DOHH2 (cell line): ENCODE data around the gene GNG14.
"Not testable (repeated sequence)": the region's sequence is repeated elsewhere in the genome, so short reads cannot be mapped to it uniquely, and the experiment has no call there.

ENCODE experiments used
- H3F3A ChIP-seq: fragments of 200-600 bp; sonication (generic), shearing (Covaris generic); 2 replicates; pipeline ENCODE4 v1.6.0; 2016; ENCODE audit warnings: antibody characterized with exemption, mild to moderate bottlenecking; ENCODE audit not compliant: control insufficient read depth, insufficient read depth
- H3K27ac ChIP-seq: fragments of 200-600 bp; sonication (generic); 2 replicates; pipeline ENCODE4 v1.5.1; 2014; ENCODE audit warnings: low read depth, mild to moderate bottlenecking, low read length, moderate library complexity
- H3K27me3 ChIP-seq: fragments of 200-600 bp; sonication (generic); 2 replicates; pipeline ENCODE4 v1.6.1; 2014; ENCODE audit warnings: mild to moderate bottlenecking, low read length, mixed read lengths; ENCODE audit not compliant: control insufficient read depth
- H3K36me3 ChIP-seq: fragments of 200-600 bp; sonication (generic); 2 replicates; pipeline ENCODE4 v1.6.1; 2014; ENCODE audit warnings: mild to moderate bottlenecking, low read length, moderate library complexity, mixed read lengths; ENCODE audit not compliant: control insufficient read depth
- H3K4me1 ChIP-seq: fragments of 200-600 bp; sonication (generic); 2 replicates; pipeline ENCODE4 v1.6.1; 2014; ENCODE audit warnings: mild to moderate bottlenecking, low read length, mixed read lengths; ENCODE audit not compliant: control insufficient read depth
- H3K4me2 ChIP-seq: fragments of 200-600 bp; sonication (generic); 2 replicates; pipeline ENCODE4 v1.6.0; 2014; ENCODE audit warnings: mild to moderate bottlenecking, low read length, moderate library complexity
- H3K4me3 ChIP-seq: fragments of 200-600 bp; sonication (generic); 2 replicates; pipeline ENCODE4 v1.5.1; 2014; ENCODE audit warnings: mild to moderate bottlenecking, low read length, mixed read lengths
- H3K79me2 ChIP-seq: fragments of 200-600 bp; sonication (generic); 2 replicates; pipeline ENCODE4 v1.6.1; 2014; ENCODE audit warnings: mild to moderate bottlenecking, low read length, mixed read lengths; ENCODE audit not compliant: control insufficient read depth
- H3K9me2 ChIP-seq: fragments of 200-600 bp; sonication (generic); replicated peaks from 2 replicates; pipeline ENCODE4 v1.6.1; 2014; ENCODE audit warnings: mild to moderate bottlenecking, low read length, mixed read lengths; ENCODE audit not compliant: control insufficient read depth
- H3K9me3 ChIP-seq: fragments of 200-600 bp; sonication (generic); 2 replicates; pipeline ENCODE4 v1.6.1; 2014; ENCODE audit warnings: antibody characterized with exemption, low read length, mixed read lengths; ENCODE audit not compliant: control insufficient read depth, insufficient read depth
- H4K20me1 ChIP-seq: fragments of 200-600 bp; sonication (generic); 2 replicates; pipeline ENCODE4 v1.6.0; 2014; ENCODE audit warnings: low read depth, mild to moderate bottlenecking, antibody characterized with exemption, low read length, moderate library complexity; ENCODE audit not compliant: control insufficient read depth, insufficient read depth
- CTCF ChIP-seq: fragments of 200-600 bp; sonication (generic); IDR thresholded peaks from one replicate; pipeline ENCODE4 v1.5.1; 2014; ENCODE audit warnings: antibody characterized with exemption, mild to moderate bottlenecking, low read depth, low read length; ENCODE audit not compliant: poor library complexity, severe bottlenecking
- EZH2phosphoT487 ChIP-seq: fragments of 200-600 bp; sonication (generic); IDR thresholded peaks from 2 replicates; pipeline ENCODE4 v1.6.1; 2017; ENCODE audit warnings: borderline replicate concordance, mild to moderate bottlenecking, antibody characterized with exemption, low read length, moderate library complexity, mixed read lengths

The GNG14 gene

GRCh38 chr19:12706332-12706718 lies 18.5 kb downstream of the GNG14 start:
- H3K4me3 ChIP-seq: no peak overlapping the region
- no peak overlapping the region for H3K27ac ChIP-seq
- TF ChIP-seq CTCF (no peak), EZH2phosphoT487 (no peak)
- peaks cover 2% of the 10 kb centered on the region; the same call in 1 of the 2 replicates for H3F3A ChIP-seq
- H3K4me2 ChIP-seq: no peak overlapping the region
- H3K79me2 ChIP-seq: peaks cover 8% of the 10 kb centered on the region
- no peaks in the 10 kb centered on the region for H3K9me2 ChIP-seq
- no peaks in the 10 kb centered on the region for H3K9me3 ChIP-seq
- H3K4me1 ChIP-seq: peaks cover 12% of the 10 kb centered on the region
- peaks cover 5% of the 10 kb centered on the region; the same call in 1 of the 2 replicates for H4K20me1 ChIP-seq
- H3K27me3 ChIP-seq: no peaks in the 10 kb centered on the region
- H3K36me3 ChIP-seq: peaks cover 90% of the 10 kb centered on the region

- no peaks in the 10 kb centered on the region for H4K20me1 ChIP-seq
- no peaks in the 10 kb centered on the region for H3K9me2 ChIP-seq
- no peak overlapping the region for H3K4me3 ChIP-seq
- H3K79me2 ChIP-seq: peaks cover 2% of the 10 kb centered on the region; the same call in 1 of the 2 replicates
- H3K36me3 ChIP-seq: peaks cover 81% of the 10 kb centered on the region
- no peak overlapping the region for H3K4me2 ChIP-seq
- TF ChIP-seq CTCF (no peak), EZH2phosphoT487 (no peak)
- peaks cover 2% of the 10 kb centered on the region; the same call in 1 of the 2 replicates for H3F3A ChIP-seq
- no peaks in the 10 kb centered on the region for H3K27me3 ChIP-seq
- H3K9me3 ChIP-seq: no peaks in the 10 kb centered on the region
- H3K4me1 ChIP-seq: peaks cover 1% of the 10 kb centered on the region
- no peak overlapping the region for H3K27ac ChIP-seq
These were observed 20.8 kb downstream of the GNG14 start for GRCh38 chr19:12708641-12709040.

- no peak overlapping the region for H3K4me2 ChIP-seq
- H3K36me3 ChIP-seq: peaks cover 80% of the 10 kb centered on the region
- H3K9me3 ChIP-seq: no peaks in the 10 kb centered on the region
- no peaks in the 10 kb centered on the region; the same call in 1 of the 2 replicates for H4K20me1 ChIP-seq
- no peaks in the 10 kb centered on the region for H3K9me2 ChIP-seq
- no peak overlapping the region for H3K4me3 ChIP-seq
- no peak for TF ChIP-seq EZH2phosphoT487
- H3F3A ChIP-seq: no peaks in the 10 kb centered on the region; the same call in 1 of the 2 replicates
- no peaks in the 10 kb centered on the region for H3K27me3 ChIP-seq
- no peaks in the 10 kb centered on the region for H3K4me1 ChIP-seq
- H3K27ac ChIP-seq: no peak overlapping the region
- peaks cover 18% of the 10 kb centered on the region for H3K79me2 ChIP-seq
These were observed 23.4 kb downstream of the GNG14 start for GRCh38 chr19:12711187-12711586.

- not testable (repeated sequence) for H3K27me3 ChIP-seq, H3F3A ChIP-seq, H4K20me1 ChIP-seq, H3K9me3 ChIP-seq, H3K27ac ChIP-seq, H3K9me2 ChIP-seq, H3K4me3 ChIP-seq, H3K4me2 ChIP-seq, H3K4me1 ChIP-seq
- peaks cover 80% of the 10 kb centered on the region for H3K36me3 ChIP-seq
- H3K79me2 ChIP-seq: peaks cover 27% of the 10 kb centered on the region
These were observed 24.3 kb downstream of the GNG14 start for GRCh38 chr19:12712077-12712476.

- not testable (repeated sequence) for H3K9me2 ChIP-seq, H3F3A ChIP-seq, H4K20me1 ChIP-seq, H3K4me2 ChIP-seq, H3K4me1 ChIP-seq, H3K4me3 ChIP-seq, H3K27me3 ChIP-seq, H3K9me3 ChIP-seq, H3K27ac ChIP-seq
- H3K79me2 ChIP-seq: peaks cover 39% of the 10 kb centered on the region
- peaks cover 84% of the 10 kb centered on the region for H3K36me3 ChIP-seq
These were observed 25.5 kb downstream of the GNG14 start for GRCh38 chr19:12713304-12713703.
